K562 (cell line): ENCODE measurements around the gene AGPAT3. TPM values are rescaled to one million over a fixed set of nuclear protein-coding genes. Genes with fewer than 3 reads are reported as not detected.
A peak's percentile ranks its signal among the peaks of the same experiment; 100 is the strongest.

Source experiments
- BCOR ChIP-seq: fragments of 450-650 bp; IDR thresholded peaks from 2 replicates; pipeline ENCODE4 v1.6.1; 2016
- CREB3L1 ChIP-seq: fragments of 450-650 bp; IDR thresholded peaks from 2 replicates; pipeline ENCODE4 v1.6.1; 2014; ENCODE audit warnings: low read depth, mild to moderate bottlenecking, moderate library complexity, borderline replicate concordance
- KDM1A ChIP-seq, 2 experiments: fragments of 450-650 bp; IDR thresholded peaks; 2 replicates each; pipeline ENCODE4 v1.6.1; 2016; ENCODE audit warnings: mild to moderate bottlenecking in 2 of 2
- POLR2G ChIP-seq: fragments of 200-400 bp; formaldehyde crosslinking; IDR thresholded peaks from 2 replicates; pipeline ENCODE4 v1.6.1; 2017; ENCODE audit warnings: low read depth, mild to moderate bottlenecking, antibody characterized with exemption, low read length, moderate library complexity
- RNF219 ChIP-seq: fragments of 250-450 bp; sonication (Bioruptor Pico); IDR thresholded peaks from 2 replicates; pipeline ENCODE4 v1.5.0; 2022; ENCODE audit warnings: mild to moderate bottlenecking
- SMARCC2 ChIP-seq: fragments of 450-650 bp; IDR thresholded peaks from 2 replicates; pipeline ENCODE4 v1.6.1; 2017; ENCODE audit warnings: antibody characterized with exemption, moderate library complexity, mild to moderate bottlenecking, low read depth
- TFAP4 ChIP-seq: sonication (generic); formaldehyde crosslinking; IDR thresholded peaks from 2 replicates; pipeline ENCODE4 v1.8.0; 2022; ENCODE audit warnings: missing genetic modification reagents, mild to moderate bottlenecking, moderate library complexity, borderline replicate concordance
- TGIF2 ChIP-seq: sonication (generic); formaldehyde crosslinking; IDR thresholded peaks from 2 replicates; pipeline ENCODE4 v1.8.1; 2022; ENCODE audit warnings: mild to moderate bottlenecking, missing genetic modification reagents, moderate library complexity
- ZBED1 ChIP-seq: IDR thresholded peaks from 2 replicates; pipeline ENCODE4 v1.6.1; 2014
- ZNF12 ChIP-seq: sonication (generic); formaldehyde crosslinking; IDR thresholded peaks from 2 replicates; pipeline ENCODE4 v1.4.0; 2020; ENCODE audit warnings: mild to moderate bottlenecking, missing genetic modification reagents
- polyA plus RNA-seq, 8 experiments: library from polyadenylated mRNA; depleted of rRNA in 4 of 8; stranded (reverse) in 5 of 8; unstranded in 3 of 8; fragments of >200 nt; fragmentation: Nextera tagmentation in 2 of 8; fragmentation: Illumina TruSeq in 1 of 8; extraction: Ambion mirVana in 2 of 8; extraction: Trizol in 1 of 8; gene quantifications; 2 replicates each; pipeline versions ENCODE4 v1.2.1 to v1.2.3, GENCODE V29; 2011 to 2014; ENCODE audit warnings: inconsistent platforms in 1 of 8, missing spikeins in 1 of 8
- total RNA-seq, 7 experiments: library from RNA; depleted of rRNA in 6 of 7; stranded (reverse); fragments of >200 nt in 6 of 7; fragmentation: Illumina TruSeq in 2 of 7; extraction: Trizol in 2 of 7; gene quantifications; 2 replicates each; pipeline versions ENCODE4 v1.2.1 to v1.2.3, GENCODE V29; 2011 to 2021; ENCODE audit warnings: low replicate concordance in 1 of 7
- TF ChIP-seq, protein P1 (sequence below): fragments of 250-450 bp; sonication (Bioruptor Pico); IDR thresholded peaks from 2 replicates; pipeline ENCODE4 v1.4.0; 2020
- TF ChIP-seq, protein P2 (sequence below): fragments of 450-650 bp; IDR thresholded peaks from 2 replicates; pipeline ENCODE4 v1.6.1; 2018; ENCODE audit not compliant: partially characterized antibody

The AGPAT3 gene
- total and polyA plus RNA-seq, 9 of the 15 experiments (the other 6 are each of a cell fraction or from before 2014, with no cell fraction given) = 1.5 to 88.4 (median 35.7) TPM

DNA sequence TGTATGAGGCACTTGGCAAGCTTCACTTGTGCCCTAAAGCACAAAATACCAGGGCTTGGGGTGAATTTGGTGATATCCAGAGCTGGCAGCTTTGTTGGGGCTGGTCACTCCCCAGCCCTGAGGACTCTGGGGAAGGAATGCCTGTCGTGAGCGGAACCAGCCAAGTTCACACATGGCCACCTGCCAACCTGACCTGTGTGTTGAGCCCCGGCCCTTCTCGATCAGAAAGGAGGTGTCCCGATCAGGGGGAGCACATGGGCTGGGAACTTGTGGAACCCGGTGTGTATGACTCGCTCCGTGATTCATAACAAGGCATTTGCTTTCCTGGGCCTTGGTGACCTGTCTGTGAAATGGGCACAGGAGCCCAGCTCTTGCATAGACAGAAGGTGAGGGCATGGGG lies 43.1 kb downstream of the AGPAT3 start (continued):
- TF ChIP-seq, protein P1, sequence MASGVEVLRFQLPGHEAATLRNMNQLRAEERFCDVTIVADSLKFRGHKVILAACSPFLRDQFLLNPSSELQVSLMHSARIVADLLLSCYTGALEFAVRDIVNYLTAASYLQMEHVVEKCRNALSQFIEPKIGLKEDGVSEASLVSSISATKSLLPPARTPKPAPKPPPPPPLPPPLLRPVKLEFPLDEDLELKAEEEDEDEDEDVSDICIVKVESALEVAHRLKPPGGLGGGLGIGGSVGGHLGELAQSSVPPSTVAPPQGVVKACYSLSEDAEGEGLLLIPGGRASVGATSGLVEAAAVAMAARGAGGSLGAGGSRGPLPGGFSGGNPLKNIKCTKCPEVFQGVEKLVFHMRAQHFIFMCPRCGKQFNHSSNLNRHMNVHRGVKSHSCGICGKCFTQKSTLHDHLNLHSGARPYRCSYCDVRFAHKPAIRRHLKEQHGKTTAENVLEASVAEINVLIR (CRISPR knock-in tag) = no peak
- peak; percentile 81 for TF ChIP-seq BCOR
- TF ChIP-seq SMARCC2 = no peak
- TF ChIP-seq, protein P2, sequence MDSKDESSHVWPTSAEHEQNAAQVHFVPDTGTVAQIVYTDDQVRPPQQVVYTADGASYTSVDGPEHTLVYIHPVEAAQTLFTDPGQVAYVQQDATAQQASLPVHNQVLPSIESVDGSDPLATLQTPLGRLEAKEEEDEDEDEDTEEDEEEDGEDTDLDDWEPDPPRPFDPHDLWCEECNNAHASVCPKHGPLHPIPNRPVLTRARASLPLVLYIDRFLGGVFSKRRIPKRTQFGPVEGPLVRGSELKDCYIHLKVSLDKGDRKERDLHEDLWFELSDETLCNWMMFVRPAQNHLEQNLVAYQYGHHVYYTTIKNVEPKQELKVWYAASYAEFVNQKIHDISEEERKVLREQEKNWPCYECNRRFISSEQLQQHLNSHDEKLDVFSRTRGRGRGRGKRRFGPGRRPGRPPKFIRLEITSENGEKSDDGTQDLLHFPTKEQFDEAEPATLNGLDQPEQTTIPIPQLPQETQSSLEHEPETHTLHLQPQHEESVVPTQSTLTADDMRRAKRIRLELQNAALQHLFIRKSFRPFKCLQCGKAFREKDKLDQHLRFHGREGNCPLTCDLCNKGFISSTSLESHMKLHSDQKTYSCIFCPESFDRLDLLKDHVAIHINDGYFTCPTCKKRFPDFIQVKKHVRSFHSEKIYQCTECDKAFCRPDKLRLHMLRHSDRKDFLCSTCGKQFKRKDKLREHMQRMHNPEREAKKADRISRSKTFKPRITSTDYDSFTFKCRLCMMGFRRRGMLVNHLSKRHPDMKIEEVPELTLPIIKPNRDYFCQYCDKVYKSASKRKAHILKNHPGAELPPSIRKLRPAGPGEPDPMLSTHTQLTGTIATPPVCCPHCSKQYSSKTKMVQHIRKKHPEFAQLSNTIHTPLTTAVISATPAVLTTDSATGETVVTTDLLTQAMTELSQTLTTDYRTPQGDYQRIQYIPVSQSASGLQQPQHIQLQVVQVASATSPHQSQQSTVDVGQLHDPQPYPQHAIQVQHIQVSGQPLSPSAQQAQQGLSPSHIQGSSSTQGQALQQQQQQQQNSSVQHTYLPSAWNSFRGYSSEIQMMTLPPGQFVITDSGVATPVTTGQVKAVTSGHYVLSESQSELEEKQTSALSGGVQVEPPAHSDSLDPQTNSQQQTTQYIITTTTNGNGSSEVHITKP = no peak
- 0 out of 2 replicates have a peak, but pooled peaks have one; percentile 26 for TF ChIP-seq POLR2G
- peak; percentile 17; the same call in 1 of the 2 replicates for TF ChIP-seq TFAP4 (CRISPR knock-in tag)
- TF ChIP-seq ZNF12 (CRISPR knock-in tag) = no peak
- TF ChIP-seq TGIF2 (CRISPR knock-in tag) = no peak
- no peak for TF ChIP-seq RNF219
- peak; percentile 49 to 65; a peak in 3 of 4 replicates for TF ChIP-seq KDM1A (IDR thresholded peaks at IDR 0.05)
- no peak for TF ChIP-seq ZBED1
- TF ChIP-seq CREB3L1 = no peak
